Middle frontal gyrus (tissue), 1 donor: Measurements from ENCODE around the gene SCGB3A2.
"Not testable (repeated sequence)": the region's sequence is repeated elsewhere in the genome, so short reads cannot be mapped to it uniquely, and the experiment has no call there.

Source experiments
- DNase-seq: peaks from one replicate; pipeline ENCODE4 v3.0.0-alpha.2; 2015; ENCODE audit warnings: low spot score; ENCODE audit errors: extremely low spot score

The SCGB3A2 gene

GRCh38 chr5:147863454-147864158 lies 14.9 kb upstream of the SCGB3A2 start:
- no peak for DNase-seq

GRCh38 chr5:147869112-147869511 lies 9.4 kb upstream of the SCGB3A2 start:
- no peak for DNase-seq

- DNase-seq: not testable (repeated sequence)
Observed at GRCh38 chr5:147869892-147870291, 8.6 kb upstream of the SCGB3A2 start.

GRCh38 chr5:147871980-147872549 lies 6.4 kb upstream of the SCGB3A2 start:
- DNase-seq: not testable (repeated sequence)

- DNase-seq: not testable (repeated sequence)
Observed at GRCh38 chr5:147872744-147873435, 5.6 kb upstream of the SCGB3A2 start.

GRCh38 chr5:147874118-147874875 lies 4.2 kb upstream of the SCGB3A2 start:
- not testable (repeated sequence) for DNase-seq

- no peak for DNase-seq
Observed at GRCh38 chr5:147874910-147875367, 3.6 kb upstream of the SCGB3A2 start.

- no peak for DNase-seq
Observed at GRCh38 chr5:147876141-147876540, 2.4 kb upstream of the SCGB3A2 start.

GRCh38 chr5:147876626-147877025 lies 1.9 kb upstream of the SCGB3A2 start:
- no peak for DNase-seq

- no peak for DNase-seq
Observed at GRCh38 chr5:147879784-147880183, 1.3 kb downstream of the SCGB3A2 start.

- DNase-seq: no peak
Observed at GRCh38 chr5:147880487-147880886, 2.0 kb downstream of the SCGB3A2 start.

GRCh38 chr5:147882586-147883313 lies 4.2 kb downstream of the SCGB3A2 start:
- no peak for DNase-seq

GRCh38 chr5:147887026-147887627 lies 8.6 kb downstream of the SCGB3A2 start:
- DNase-seq: no peak

GRCh38 chr5:147887930-147888329 lies 9.4 kb downstream of the SCGB3A2 start:
- no peak for DNase-seq

- no peak for DNase-seq
Observed at GRCh38 chr5:147892696-147893296, 14.3 kb downstream of the SCGB3A2 start.

- no peak for DNase-seq
Observed at GRCh38 chr5:147893820-147894219, 15.3 kb downstream of the SCGB3A2 start.

- DNase-seq: no peak
Observed at GRCh38 chr5:147895864-147896263, 17.4 kb downstream of the SCGB3A2 start.

- no peak for DNase-seq
Observed at GRCh38 chr5:147898875-147899401, 20.4 kb downstream of the SCGB3A2 start.

GRCh38 chr5:147901599-147902039 lies 23.1 kb downstream of the SCGB3A2 start:
- DNase-seq: no peak

- no peak for DNase-seq
Observed at GRCh38 chr5:147902609-147903115, 24.2 kb downstream of the SCGB3A2 start.
